Measurements from ENCODE around the gene TNFSF12. TPM values are rescaled to one million over a fixed set of nuclear protein-coding genes. Genes with fewer than 3 reads are reported as not detected.

The TNFSF12 gene
- total RNA-seq, 1 donor from 2014 or later, result 91.3 TPM

DNA sequence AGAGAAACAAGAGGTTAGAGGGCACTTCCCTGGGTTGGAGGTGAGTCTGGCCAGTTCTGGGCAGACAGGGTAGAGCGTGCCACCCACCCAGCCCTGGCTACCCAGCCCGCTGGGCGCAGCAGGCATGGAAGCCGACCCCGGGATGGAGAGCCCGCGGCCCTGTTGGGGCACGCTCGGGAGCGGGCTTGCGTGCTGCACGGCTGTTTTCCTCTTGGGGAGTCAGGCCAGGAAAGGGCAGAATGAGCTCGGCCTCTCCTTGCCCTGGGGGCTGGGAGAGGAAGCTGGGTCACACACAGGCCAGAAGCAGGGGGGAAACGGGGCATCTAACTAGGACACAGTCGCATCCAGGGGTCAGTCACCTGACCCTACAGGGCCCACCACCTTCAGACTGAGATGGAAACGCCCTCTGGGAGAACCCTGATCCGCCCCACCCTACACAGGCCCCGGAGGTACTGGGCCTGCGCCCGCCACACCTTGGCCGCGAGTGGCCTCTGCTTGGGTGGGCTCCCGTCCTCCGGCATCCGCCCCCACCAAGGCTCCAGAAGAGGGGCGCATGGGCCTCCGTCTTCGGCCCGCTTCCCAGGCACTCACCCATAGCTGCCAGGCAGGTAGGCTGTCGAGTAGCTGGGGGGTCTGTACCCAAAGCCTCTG is 39.8 kb downstream of the TNFSF12 start:
- H3K9me3 ChIP-seq, result no peaks in the 10 kb centered on the region
- H3K4me3 ChIP-seq, result peak overlapping the region; percentile 40
- DNase-seq, result no peak
- intact Hi-C loops (cut with DNase I), result no loop called here
- no peak for ATAC-seq
- H3K36me3 ChIP-seq, result peaks cover 64% of the 10 kb centered on the region
- TF ChIP-seq, protein P1, sequence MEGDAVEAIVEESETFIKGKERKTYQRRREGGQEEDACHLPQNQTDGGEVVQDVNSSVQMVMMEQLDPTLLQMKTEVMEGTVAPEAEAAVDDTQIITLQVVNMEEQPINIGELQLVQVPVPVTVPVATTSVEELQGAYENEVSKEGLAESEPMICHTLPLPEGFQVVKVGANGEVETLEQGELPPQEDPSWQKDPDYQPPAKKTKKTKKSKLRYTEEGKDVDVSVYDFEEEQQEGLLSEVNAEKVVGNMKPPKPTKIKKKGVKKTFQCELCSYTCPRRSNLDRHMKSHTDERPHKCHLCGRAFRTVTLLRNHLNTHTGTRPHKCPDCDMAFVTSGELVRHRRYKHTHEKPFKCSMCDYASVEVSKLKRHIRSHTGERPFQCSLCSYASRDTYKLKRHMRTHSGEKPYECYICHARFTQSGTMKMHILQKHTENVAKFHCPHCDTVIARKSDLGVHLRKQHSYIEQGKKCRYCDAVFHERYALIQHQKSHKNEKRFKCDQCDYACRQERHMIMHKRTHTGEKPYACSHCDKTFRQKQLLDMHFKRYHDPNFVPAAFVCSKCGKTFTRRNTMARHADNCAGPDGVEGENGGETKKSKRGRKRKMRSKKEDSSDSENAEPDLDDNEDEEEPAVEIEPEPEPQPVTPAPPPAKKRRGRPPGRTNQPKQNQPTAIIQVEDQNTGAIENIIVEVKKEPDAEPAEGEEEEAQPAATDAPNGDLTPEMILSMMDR (IDR thresholded peaks at IDR 0.05), result no peak
- H3K27ac ChIP-seq, result peak overlapping the region; percentile 49
- peaks cover 33% of the 10 kb centered on the region for H3K4me1 ChIP-seq
- no peaks in the 10 kb centered on the region for H3K27me3 ChIP-seq (ENCODE audit: low read depth)

- peak overlapping the region; percentile 40 for H3K4me3 ChIP-seq
- H3K4me1 ChIP-seq, result peaks cover 30% of the 10 kb centered on the region
- DNase-seq, result peak; percentile 90
- TF ChIP-seq, protein P1 (IDR thresholded peaks at IDR 0.05), result peak; percentile 85
- H3K9me3 ChIP-seq, result no peaks in the 10 kb centered on the region
- ATAC-seq, result peak; percentile 85 to 87
- H3K27me3 ChIP-seq (ENCODE audit: low read depth), result no peaks in the 10 kb centered on the region
- peaks cover 70% of the 10 kb centered on the region for H3K36me3 ChIP-seq
- peak overlapping the region; percentile 49 for H3K27ac ChIP-seq
- intact Hi-C loops (cut with DNase I), result no loop called here
Observed at GRCh38 chr17:7589204-7589868, 40.5 kb downstream of the TNFSF12 start.

DNA sequence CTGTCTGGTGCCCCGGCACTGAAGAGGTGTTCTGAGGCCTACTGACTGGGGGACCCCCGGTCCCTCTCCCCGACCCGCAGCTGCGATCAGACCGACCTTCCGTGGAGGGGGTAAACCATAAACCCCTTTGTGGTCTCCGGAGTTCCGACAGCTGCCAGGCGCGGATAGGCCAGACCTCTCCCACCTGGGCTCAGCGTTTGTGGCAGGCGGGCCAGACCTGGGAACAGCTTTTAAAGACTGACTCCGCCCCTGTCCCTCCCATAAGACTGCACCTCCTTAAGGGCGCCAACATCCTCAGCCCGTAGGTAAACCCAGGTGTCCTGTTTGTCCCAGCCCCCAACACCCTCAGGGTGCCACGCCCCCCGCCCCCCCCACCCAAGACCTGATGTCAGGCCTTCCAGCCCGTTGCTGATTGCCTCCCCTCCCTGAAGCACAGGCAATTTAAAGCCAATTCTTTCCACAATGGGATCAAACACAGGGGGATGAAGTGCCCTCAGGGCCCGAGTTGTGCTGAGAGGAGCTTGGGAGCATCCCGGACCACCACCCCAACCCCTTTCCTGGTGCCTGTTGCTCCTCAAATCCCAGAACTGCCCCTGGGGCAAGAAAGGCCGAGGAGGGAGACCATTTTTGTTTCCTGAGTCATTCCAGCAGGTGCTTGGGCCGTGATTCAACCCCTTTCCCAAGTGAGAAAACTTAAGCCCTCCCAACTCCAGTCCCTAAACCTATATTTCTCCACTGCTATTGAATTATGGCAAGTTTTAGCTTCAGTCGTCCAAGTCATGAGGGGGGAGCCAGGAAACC is 41.2 kb downstream of the TNFSF12 start, which contains the start of gene SOX15:
SOX15 (minus strand) TSS at position 204 of the 801 bp plus-strand sequence. CDS start 418 bp downstream, outside the sequence.
- TF ChIP-seq, protein P1 (IDR thresholded peaks at IDR 0.05), result no peak
- Histone ChIP-seq H3K4me3 (peak within 1 kb of the TSS; percentile 40), H3K36me3 (peaks cover 78% of the 10 kb centered on the region), H3K9me3 (no peaks in the 10 kb centered on the region), H3K4me1 (peaks cover 23% of the 10 kb centered on the region), H3K27ac (peak within 1 kb of the TSS; percentile 49), H3K27me3 (ENCODE audit: low read depth) (no peaks in the 10 kb centered on the region)
- intact Hi-C loops (cut with DNase I), result no loop called here
- peak in 1 of 2 donors; percentile 2 for ATAC-seq
- no peak for DNase-seq

- H3K4me1 ChIP-seq, result peaks cover 21% of the 10 kb centered on the region
- H3K9me3 ChIP-seq, result no peaks in the 10 kb centered on the region
- no peak overlapping the region for H3K27ac ChIP-seq
- DNase-seq (no peak), ATAC-seq (no peak)
- no peaks in the 10 kb centered on the region for H3K27me3 ChIP-seq (ENCODE audit: low read depth)
- H3K4me3 ChIP-seq, result no peak overlapping the region
- TF ChIP-seq, protein P1 (IDR thresholded peaks at IDR 0.05), result no peak
- peaks cover 84% of the 10 kb centered on the region for H3K36me3 ChIP-seq
- intact Hi-C loops (cut with DNase I), result no loop called here
Observed at GRCh38 chr17:7590743-7591142, 41.9 kb downstream of the TNFSF12 start.

- Histone ChIP-seq H3K4me3 (no peak overlapping the region), H3K9me3 (no peaks in the 10 kb centered on the region), H3K27me3 (ENCODE audit: low read depth) (no peaks in the 10 kb centered on the region), H3K4me1 (peaks cover 21% of the 10 kb centered on the region), H3K27ac (no peak overlapping the region), H3K36me3 (peaks cover 90% of the 10 kb centered on the region)
- ATAC-seq, result no peak
- TF ChIP-seq, protein P1 (IDR thresholded peaks at IDR 0.05), result no peak
- no peak for DNase-seq
- intact Hi-C loops (cut with DNase I), result no loop called here
Observed at GRCh38 chr17:7591596-7591995, 42.7 kb downstream of the TNFSF12 start.
